HG03039 (cell line): ENCODE data around the gene RALGPS1.

Source experiments
- ATAC-seq: cut with Tn5 transposase; IDR thresholded peaks from one replicate; pipeline ENCODE4 v1.9.1; 2021; ENCODE audit warnings: mild to moderate bottlenecking, moderate library complexity; ENCODE audit not compliant: unreplicated experiment

RALGPS1 gene

GRCh38 chr9:127075624-127076372, 161.2 kb downstream of the RALGPS1 start:
- ATAC-seq: no peak

DNA sequence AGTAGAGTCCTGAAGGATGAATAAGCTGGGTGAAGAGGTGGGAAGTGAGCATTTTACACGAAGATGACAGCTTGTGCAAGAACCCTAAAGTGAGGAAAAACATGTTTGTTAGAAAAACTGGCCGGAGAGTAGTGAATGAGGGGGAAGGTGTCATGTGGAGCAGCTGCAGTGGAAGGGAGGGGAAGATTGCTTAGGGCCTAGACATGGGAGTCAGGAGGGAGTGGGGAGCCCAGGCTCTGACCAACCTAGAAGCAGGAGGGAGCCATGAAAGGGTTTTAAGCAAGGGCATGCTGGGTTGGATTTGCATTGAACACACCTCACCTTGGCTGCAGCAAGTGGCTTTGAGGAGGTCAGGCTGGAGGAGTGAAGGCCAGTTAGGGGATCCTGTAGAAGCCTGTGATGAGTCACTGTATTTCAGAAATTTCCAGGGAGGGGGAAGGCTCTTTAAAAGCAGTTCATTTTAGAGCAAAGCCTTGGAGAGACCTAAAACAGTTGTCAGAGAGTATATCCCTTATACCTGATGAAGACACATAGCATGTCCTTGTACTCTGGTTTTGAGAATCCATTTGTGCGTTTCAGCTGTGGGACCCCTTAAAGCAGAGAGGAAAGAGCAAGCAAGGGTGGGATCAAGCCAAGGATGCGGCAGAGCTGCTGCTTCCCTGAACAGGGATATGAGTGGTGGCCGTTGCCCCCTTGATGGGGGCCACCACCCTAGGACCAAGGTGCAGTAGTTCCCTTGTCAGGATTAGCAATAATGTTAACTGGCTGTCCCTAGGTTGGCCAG, 162.5 kb downstream of the RALGPS1 start:
- no peak for ATAC-seq

DNA sequence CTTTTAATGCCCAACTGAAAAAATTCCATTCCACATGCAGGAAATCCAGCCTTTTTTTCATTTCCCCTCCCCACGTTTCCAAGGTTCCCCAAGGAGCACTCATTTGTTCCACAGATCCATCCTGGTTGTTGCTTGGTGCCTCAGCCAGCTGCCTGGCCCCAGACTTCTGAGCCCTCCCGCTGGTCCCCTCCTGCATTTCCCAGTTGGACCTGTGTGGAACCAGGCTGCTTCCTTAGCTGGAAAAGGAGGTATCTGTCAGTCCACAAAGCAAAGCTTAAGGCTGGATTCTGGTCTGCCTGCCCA, 163.0 kb downstream of the RALGPS1 start:
- no peak for ATAC-seq

GRCh38 chr9:127078336-127078735, 163.8 kb downstream of the RALGPS1 start:
- ATAC-seq: no peak

DNA sequence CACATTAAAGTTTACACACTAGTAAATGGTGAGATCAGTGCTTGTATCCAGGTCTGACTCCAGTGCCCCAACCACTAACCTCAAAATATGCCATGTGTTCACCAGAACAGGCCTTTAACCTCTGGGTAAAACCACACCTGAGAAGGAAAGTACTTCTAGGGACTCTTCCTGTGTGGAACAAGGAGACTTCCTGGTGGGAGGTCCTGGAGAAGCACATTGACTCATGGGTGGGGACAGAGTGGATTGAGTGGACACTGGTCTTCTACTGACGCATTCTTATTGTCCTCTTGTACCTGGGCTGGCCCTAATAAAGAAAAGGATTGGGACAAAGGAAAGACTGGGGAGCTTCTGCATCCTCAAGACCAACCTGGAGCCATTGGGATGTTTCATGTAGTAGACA, 164.4 kb downstream of the RALGPS1 start:
- ATAC-seq: no peak

DNA sequence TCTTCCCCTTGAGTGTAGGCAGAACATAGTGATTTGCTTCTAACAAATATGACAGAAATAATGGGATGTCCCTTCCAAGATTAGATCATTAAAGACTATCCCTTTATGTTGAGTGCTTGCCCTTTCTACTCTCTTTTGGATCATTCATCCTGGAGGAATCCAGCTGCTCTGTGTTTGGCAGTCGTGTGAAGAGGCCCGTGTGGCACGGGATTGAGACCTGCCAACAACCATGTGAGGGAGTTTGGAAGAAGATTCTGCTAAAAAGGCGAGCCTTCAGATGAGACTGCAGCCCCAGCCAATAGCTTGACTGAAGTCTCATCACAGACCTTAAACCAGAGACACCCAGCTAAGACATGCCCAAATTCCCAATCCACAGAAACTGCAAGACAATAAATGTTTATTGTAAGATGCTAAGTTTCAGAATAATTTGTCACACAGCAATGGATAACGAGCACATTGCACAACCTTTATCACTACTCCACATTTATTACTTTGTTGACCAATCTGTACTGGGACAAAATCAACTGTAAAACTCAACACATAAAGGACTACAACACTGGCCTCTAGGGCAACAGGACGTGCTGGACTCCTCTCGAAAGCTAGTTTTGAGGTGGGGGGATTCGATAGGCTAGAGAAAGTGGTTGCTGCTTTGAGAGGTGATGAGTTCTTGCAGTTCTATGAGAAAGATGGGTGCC, 165.0 kb downstream of the RALGPS1 start:
- no peak for ATAC-seq

GRCh38 chr9:127081250-127082185, 166.9 kb downstream of the RALGPS1 start:
- ATAC-seq: no peak

DNA sequence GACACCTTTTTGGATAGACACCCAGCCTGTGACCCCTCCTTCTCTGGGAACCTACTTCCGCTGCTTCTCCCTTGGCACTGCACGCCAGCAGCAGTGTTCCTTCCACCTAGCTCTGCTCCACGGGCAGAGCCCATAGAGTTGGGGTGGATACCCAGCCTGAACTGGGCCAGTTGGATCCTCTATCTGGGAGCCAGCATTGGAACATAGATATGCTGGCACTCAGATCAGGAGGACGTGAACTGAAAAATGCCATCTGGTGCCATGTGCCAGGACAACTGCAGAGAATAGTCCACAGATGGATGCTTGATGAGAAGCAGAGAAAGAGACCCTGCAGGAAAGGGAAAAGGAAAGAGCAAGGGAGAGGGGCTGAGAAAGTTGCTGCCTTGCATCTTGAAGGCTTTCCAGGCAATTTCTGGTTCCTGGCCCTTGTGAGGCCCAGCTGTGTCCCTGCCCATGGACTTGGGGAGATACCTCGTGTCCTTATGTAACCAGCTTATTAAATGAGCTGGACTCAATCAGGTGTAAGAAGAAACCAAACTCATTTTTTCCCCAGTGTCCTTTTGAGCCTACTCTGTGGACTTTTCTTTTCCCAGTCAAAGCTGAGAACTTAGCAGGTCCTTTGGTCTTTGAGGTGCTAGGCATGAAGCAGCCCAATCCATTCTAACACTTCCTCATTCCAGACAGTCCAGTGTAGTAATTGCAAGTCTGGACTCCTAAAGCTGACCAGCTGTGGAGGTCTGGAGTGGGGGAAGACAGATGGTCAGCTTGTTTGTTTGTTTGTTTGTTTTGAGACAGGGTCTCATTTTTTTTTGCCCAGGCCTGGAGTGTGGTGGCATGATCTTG, 168.8 kb downstream of the RALGPS1 start:
- no peak for ATAC-seq

- ATAC-seq: no peak
Measured at GRCh38 chr9:127084076-127085039, 169.8 kb downstream of the RALGPS1 start.

DNA sequence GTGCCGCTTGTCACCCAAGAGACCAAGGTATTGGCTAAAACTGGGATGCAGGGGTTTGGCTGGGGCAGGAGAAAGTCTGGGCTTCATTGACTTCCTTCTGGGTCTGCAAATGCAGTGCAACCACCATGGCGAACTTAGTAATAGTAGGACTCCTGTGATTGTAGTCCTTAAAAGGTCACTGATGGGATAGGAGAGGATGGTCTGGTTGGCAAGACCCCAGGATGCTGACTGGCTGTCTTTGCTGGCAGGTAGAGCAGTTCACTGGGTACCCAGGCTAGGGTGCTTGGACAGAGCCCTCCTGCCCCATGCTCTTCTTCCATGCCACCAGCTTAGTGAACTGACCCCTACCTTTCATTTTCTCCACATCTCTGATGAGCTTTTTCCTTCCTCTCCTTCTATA, 170.6 kb downstream of the RALGPS1 start:
- no peak for ATAC-seq

GRCh38 chr9:127086771-127087170, 172.2 kb downstream of the RALGPS1 start:
- ATAC-seq: no peak

DNA sequence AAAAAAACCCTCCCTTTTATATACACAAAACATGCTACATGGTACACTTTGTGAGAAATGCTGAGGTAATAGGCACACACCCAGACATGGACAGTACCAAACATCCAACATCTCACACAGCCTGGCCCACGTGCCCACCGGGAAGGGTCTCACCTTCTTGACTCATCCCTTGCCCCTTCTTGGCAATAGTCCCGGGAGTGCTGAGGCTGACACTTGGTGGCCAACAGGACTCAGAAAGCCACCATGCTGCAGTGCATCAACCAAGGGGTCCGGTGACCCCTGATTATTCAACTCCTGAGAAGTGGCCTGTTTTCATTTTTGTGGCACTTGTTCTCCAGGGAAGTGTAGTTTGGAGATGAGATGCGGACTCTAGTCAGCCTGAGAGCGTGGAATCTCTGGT, 172.8 kb downstream of the RALGPS1 start:
- no peak for ATAC-seq

DNA sequence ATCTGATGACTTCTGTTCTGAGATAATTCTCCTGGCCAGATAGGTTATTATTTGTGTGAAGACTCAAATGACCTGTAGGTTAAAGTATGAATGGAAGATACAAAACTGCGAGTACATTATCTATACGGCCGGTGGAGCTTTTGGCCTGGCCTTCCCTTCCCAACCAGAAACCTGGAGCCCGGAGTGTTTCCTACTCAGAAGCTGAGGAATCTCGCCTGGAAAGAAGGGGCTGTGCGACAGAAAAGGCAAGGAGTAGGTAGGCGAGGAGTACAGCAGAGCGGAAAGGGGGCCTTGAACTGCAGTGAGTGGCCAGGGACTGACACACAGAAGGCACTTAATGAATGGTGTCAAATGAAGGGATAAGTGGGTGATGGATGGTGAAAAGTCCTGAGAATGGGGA, 173.3 kb downstream of the RALGPS1 start:
- no peak for ATAC-seq

DNA sequence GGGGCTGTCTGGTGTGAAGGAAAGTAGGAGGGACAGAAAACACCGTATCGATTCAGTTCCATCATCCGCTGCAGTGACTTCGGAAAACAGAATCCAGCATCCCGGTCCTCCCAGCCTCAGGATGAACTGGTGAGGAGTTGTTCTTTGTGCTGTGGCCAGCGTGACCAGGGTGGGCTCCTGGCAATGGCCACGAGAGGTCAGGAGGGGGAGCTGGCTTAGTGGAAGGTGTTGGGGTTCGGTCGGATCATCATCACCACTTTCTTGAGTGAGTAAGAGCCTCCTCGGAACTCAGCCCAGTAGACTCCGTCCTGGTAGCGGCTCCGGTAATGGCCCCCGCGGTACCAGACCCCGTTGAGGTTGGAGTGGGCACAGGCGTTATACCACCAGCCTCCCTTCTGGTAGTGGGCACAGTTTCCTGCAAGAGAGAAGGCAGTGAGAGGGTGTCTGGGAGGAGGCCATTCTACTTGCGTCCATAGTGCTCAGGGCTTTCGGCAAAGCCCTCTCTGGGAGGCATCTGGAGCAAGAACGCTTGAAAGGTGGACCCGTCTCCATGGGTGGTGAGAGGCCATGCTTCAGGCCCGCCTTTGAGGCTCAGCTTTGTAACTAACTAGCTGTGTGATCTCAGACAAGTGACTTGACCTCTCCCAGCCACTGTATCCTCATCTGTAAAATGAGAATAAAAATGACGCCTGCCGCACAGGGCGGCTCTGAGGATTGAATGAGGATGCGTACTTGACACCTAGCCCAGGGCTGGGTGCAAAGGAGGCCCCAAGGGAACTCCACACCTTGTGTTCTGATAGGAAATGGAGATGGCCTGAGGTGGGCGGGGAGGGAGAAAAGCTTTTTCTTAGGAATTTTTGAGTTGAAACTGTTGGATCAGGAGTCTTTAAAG, 174.4 kb downstream of the RALGPS1 start:
- no peak for ATAC-seq

DNA sequence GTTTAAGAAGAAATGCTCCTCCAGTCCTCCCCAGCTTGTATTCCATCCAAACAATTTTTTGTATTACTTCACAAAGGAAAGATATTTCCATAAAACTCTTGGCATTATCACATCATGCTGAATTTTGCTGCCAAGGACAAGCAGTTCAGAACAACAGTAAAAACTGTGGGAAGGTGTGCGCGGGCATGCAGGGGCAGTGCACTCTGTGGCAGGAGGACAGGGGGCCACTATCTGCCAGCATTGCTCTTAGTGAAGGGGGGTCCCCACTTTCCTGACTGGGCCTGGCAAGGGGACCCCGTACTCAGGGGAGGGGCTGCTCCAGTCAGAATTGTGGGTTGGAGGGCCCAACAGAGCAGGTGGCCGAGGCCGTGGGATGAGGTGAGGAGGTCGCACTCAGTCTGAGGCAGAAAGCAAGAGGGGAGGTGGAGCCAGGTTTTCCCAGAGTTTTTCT, 175.1 kb downstream of the RALGPS1 start:
- ATAC-seq: no peak

DNA sequence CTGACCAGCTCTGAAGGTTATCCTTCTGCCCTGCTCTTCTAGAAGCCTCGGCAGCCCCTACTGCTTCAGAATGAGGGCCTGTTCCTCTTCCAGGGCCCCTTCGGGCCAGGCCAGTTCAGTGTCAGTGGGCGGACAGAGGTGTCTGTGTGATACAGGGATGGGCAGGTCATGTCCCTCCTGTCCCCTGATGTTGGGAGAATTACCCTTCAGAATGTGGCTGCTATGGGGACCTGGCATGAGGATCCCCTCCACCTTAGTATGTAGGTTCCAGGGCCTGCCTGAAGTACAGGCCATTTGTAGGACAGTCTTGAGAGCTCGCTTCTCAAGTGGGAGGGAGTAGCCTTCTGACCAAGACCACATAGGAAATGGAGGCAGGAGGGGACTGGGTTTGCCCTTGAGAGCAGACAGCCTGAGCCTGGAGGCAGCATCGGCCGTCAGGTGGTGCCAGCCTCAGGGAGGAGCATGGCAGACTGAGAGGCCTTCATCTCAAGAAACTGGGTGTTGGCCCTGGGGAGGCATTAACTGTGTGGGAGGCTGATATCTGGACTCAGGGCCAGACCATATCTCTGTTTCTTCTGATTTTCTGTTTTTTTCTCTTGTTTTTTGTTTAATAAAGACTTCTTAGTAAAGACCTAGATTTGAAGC, 175.9 kb downstream of the RALGPS1 start:
- ATAC-seq: no peak

DNA sequence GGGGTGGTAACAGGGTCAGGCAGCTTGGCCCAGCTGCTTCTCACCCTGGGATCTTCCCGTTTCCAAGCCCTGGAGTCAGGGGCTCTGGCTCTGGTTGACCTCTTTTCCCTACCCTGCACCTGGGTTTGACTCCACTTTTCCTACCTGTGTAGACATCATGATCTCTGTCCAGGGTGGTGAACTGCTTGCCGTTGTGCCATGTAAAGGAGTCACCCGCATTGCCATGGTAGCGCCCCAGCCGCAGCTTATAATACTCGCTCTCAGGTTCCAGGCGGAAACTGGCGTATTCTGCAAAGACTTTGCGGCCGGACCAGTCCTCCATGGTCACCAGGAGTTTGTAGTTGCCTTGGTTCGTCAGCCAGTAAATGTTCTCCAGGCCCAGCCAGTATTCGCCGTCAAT, 176.9 kb downstream of the RALGPS1 start:
- no peak for ATAC-seq
